Measurements from ENCODE around the gene RPTOR.
A peak's percentile ranks its signal among the peaks of the same experiment; 100 is the strongest.
"Not testable (repeated sequence)": the region's sequence is repeated elsewhere in the genome, so short reads cannot be mapped to it uniquely, and the experiment has no call there.

Gene RPTOR

DNA sequence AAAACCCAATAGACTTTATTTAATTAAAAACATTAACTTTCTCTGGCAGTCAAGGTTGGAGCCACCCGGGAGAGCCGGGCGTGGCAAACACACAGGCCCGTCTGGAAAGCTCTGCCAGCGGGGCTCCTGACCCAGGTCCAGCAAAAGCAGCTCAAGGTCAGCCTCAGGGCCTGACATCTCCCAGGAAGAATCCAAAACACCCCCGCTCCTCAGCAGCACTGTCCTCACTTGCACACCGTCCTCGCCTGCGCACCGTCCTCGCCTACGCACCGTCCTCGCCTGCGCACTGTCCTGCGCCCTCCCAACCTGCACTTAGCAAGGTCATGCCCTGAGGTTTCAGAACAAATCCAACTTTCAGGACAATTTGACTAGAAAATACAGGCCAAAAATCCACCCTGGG is 31.4 kb upstream of the RPTOR start:
- DNase-seq: no peak

DNA sequence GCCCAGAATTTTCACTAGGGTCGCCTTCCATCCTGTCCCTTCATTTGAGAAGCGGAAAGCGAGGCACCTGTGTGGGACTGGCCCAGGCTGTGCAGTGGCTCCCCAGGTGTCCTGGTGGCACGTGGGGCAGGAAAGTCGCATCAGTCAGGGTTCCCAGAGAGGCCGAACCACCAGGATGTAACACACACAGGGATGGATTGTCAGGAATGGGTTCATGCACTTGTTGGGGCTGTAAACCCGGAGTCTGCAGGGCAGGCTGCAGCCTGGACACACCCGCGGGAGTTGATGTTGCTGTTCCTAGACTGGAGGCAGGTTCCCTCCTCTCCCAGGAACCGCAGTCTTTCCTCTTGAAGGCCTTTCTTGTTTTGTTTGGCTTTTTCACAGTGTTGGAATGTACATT is 30.7 kb upstream of the RPTOR start:
- DNase-seq: no peak

DNA sequence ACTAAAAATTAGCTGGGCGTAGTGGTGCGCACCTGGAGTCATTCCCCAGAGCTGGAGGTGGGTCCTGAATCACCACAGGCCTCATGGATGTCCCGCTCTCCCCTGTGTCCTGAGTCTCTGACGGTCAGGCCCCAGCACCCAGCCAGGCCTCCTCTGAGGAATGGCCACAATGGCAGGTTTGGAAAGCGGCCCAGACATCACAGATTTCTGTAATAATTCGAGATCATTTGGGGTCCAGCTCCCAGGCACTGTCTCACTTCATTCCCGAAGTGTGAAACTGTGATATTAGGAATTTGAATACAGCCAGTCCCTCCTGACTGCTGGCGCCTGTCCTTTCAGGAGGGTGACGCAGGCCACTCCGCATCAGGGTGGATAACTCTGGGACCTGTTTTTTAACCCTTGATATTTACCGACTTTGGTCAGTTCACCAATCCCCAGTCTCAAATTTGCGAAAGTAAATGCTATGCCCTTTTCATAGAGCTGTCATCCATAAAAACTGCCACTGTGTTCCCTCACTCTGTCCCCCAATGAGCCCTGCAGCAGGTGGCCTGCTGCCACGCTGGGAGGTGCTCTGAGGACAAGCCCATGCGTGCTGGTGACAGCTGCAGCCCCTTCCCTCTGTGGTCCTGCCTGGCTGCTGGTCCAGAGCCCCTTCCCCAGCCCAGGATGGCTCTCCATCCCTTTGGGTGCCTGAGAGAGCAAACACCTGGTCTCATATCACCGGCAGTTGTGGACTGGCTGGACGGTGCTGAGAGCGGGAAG is 28.3 kb upstream of the RPTOR start:
- DNase-seq: peak; percentile 64

DNA sequence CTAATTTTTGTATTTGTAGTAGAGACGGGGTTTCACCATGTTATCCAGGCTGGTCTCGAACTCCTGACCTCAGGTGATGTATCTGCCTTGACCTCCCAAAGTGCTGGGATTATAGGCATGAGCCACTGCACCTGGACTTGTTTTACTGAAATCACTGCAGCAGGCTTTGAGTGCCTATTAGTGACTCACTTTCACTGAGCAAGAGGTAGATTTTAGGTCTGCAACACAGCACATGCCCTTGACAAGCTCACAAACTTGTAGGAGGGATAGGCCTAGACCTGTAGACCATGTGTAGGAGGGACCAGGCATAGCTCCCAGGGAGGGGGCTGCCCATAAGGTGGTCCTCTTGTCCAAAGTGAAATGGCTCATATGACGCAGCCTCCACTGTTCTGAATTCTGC is 27.0 kb upstream of the RPTOR start:
- no peak for DNase-seq

DNA sequence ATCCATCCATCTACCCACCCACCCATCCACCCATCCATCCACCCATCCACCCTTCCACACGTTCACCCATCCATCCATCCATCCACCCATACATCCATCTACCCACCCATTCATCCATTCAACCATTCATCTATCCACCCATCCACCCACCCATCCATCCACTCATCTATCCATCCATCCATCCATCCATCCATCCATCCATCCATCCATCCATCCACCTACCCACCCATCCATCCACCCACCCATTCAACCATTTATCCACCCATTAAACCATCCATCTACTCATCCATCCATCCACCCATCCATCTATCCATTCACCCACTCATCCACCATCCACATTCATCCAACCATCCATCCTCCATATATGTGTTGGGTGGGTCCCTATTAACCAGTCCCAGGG is 26.2 kb upstream of the RPTOR start:
- no peak for DNase-seq

DNA sequence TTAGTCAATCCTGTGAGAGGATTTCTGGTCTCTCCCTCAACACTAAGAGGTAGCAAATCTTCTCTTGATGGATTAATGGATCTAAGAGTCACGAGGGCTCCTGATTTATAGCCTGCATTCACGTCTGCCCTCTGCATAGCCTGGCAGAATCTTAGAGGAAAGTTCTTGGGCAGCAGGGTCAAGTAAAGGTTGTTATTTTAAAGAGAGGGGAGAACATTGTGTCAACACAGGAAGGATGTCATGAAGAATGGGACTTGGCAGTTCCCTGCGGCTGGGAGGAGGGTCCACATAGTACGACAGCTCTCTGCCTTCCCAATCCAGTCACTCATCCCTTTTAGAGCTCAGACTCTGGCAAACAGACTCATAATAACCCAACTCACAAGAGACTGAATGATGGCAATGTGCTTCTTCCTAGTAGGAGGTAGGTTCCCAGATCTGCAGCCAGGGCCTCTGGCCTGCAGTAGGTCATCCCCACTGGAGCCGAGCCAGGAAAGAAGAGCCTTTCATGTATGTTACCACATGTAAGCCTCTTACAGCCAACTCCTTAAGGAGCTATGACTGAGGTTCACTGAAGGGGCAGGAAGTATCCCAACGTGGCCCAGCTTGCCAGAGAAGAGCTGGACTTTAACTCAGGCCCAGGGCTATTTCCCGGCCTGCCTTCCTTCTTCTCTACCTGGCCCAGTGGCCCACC is 25.4 kb upstream of the RPTOR start:
- DNase-seq: peak; percentile 98

DNA sequence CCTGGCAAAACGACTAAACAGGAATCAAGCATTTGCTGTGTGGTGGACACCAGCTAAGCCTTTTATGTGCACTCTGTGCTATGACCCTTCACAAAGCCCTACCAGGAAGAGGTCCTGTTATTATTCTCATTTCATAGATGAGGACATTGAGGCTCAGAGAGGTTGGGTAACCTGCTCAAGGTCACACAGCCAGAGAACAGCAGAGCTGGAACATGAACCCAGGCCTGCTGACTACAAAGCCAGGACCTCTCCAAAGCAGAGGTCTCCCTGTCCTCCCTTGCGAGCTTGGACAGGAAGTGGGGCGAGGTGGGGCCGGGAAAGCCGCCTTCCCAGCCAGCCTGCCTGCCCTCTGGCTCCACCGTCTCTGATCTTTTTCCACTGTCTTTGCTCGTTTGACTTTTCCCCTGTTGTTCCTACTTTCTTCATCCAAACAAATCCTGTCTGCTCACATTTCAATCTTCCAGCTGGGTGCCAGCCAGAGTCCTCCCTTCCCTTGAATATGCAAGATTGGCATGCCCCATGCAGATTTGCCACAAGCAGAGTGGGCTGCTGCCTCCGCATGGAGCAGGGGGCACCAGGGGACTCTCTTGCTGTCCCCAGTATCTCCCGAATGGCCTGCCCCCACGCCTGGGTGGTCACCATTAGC is 23.7 kb upstream of the RPTOR start:
- no peak for DNase-seq

DNA sequence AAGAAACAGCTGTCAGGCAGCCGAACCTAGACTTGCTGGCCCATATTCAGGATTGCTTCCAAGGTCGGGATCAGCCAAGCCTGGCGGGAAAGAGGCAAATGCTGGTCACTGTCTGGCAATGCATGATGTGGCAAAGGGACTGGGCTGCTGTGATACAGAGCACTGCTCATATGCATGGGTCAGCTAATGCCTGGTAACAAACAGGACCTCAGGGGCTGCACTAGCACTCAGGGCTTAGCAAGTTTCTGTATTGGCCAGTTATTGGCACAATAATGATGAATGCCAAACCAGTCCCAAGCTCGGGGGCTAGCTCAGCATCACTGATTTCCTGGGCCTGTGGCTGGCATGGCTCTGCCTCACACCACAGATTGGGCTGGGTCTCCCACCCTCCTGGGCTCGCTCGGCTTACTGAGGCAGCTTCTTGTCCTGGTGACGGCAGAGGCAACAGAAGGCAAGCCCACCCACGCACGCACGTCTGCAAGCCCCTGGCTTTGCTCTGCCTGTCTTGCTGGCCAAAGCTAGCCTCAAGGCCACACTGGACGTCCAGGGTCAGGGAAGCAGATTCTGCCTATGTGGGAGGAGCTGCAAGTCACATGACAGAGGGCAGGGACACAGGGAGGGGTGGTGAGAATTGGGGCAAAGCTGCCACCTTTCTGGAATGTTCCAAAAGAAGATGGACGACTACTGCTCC is 21.4 kb upstream of the RPTOR start:
- DNase-seq: peak; percentile 54

DNA sequence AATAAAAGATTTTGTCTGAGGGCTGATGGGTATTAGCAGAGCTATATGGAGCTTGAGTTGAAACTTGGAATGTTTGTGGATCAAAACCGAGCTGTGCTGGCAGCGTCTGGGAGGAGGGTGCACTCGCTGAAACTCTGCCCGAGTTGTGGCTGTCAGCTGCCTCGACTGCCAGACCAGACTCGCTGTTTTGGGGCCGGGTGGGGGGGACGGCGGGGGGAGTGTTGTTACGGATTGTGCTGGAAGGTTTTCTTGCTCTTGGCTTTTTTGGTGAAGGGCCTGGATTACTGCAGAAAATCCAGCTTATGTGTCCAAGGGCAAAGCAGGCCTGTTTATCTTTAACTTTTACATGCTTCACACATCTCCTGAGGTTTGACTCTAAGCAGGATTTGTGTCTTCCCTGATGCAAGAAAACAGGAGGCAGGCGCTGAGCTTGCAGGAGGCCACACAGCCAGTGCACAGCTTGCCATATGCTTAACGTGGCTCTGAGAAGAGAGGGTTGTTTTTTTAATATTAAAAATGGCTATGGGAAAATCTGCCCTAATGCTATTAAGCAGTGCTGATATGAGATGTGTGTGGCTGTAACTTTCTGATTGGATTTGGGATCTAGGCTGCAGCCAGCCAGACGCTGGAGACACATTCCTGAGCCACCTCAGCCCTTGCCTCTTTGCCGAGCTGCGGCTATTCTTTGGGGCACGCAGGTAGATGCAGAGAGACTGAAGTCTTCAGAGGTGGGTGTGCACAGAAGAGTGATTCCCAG is 20.5 kb upstream of the RPTOR start:
- peak; percentile 99 for DNase-seq

DNA sequence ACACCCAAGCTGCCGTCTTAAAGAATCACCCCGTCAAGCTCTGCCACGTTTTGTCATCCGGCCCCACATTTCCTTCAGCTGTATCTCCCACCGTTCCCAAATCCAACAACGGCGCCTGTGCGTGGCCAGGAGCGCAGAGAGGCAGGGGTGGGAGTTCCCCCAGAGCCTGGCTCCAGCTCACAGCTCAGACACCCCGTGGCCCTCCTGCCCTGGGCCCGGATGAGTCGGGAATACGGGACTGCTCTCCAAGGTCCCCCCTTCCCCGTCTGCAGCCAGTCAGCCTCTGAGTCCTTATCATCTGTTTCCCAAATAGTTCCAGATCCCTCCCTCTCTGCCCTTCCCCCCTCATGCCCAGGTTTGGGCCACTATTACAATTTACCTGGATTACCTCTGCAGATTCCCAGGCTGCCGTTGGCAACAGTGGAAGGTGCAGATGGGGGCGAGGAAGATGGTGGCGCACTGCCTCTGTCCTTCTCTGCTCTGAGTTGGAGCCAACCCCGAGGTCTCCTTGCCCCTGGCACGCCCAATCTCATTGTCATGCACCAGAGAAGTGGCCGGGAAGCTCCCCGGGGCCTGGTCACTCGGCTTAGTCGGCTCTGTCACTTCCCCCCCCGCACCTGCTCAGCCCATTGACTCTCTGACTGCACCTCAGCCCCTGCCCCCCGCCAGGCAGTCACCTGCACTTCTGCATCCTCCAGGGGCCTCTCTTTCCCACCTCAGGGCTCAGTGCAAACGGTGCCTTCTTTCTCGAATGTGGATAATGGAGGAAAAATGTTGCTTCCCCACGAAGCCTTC is 18.3 kb upstream of the RPTOR start:
- no peak for DNase-seq

DNA sequence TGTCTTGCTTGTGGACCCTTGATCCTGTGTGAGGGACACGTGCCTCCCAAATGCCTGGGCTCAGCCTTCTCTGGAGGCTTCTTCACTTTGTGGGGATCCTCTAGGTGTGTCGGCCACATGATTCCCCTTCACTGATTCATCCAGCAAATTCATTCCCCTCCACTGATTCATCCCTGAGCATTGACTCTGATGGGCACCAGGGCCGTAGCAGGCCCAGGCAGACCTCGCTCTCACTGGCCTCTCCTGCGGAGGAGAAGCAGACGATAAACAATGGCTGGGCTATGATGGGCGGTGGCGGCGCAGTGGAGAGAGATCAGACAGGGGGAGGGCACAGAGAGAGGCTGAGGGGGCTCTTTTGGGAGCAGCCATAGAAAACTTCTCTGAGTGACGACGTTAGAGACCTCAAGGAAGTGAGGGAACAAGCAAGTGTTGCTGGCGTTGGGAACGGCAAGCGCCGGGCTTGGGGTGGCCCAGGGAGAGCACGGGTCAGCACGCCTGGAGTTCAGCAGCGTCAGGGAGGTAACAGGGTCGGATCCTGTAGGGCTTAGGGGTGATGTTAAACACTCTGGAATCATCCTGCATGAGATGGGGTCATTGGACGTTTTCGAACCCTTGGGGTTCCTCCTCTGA is 17.5 kb upstream of the RPTOR start:
- no peak for DNase-seq

DNA sequence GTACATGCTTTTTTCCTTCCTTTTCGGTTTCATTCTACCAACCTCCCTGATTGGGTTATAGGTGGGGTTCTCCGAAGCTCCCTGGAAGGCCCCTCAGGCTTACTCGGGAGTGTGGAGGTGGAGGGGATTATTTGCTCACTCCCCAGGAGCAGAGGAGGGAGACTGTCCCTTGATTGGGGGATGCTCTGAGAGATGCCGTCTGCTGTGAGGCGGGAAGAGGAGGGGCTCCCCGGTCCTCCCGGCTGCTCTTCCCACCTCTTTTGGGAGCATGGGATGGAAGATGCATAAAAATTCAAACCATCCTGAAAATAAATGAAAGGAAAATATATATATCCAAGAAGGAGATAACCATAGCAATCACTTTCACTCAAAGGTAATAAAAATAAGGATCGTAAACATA is 16.1 kb upstream of the RPTOR start:
- DNase-seq: peak; percentile 86

DNA sequence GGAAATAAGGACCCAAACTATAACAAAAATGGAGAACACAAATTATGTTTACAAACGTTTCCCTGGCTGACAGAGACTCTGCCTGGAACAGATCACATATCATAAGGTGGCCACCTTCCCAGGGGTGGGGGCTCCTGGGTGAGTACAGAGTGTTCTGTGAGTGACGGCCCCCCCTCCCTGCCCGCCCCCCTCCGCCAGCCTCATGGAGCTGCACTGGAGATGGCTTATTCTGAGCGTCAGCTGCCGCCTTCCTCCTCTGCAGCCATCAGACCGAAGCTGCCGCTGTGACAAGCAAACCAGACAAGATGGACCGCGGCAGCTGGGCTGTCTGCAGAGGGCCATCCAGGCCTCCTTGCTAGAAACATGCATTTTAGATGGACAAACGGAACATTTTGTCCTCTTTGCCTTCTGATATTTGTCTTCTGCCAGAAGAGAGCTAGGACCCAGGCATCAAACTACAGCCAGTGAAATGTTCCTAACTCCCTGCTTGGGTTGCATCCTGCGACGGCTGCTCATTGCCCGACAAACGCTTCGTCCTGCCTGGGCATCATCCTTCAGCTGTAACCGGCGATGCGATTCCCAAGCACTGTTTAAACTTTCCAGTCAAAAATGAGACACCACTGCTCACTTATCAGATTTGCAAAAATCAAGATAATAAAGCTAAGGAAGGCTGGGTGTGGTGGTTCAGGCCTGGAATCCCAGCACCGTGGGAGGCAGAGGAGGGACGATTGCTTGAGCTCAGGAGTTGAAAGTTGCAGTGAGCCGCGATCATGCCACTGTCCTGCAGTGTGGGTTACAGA is 15.3 kb upstream of the RPTOR start:
- DNase-seq: peak; percentile 76

DNA sequence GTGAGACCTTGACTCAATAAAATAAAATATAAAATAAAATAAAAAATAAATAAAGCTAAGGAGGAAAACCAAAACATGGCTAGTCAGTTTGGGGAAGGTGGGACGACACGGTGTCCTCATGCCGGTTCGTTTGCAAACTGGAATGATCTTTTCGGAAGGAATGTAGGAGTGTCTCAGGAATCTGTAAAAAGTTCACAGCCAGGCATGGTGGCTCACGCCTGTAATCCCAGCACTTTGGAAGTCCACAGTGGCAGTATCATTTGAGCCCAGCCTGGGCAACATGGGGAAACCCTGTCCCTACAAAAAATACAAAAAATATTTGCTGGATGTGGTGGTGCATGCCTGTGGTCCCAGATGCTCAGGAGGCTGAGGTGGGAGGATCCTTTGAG is 14.7 kb upstream of the RPTOR start:
- DNase-seq: no peak

DNA sequence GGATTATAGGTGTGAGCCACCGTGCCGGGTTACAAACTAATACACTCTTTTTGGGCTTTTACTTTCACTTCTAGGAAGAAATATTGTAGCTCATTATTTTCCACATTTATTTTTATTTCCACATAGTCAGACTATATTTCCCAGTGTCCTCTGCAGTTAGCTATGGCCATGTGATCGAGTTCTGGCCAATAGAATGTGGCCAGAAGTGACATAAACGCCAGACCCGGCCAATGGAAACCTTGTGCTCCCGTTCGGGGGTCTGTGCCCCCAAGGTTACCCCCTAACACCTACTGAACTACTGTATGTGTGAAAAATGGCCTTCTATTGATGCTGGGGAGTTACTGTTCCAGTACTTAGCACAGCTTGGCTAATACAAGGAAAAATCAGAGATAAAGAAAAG is 13.2 kb upstream of the RPTOR start:
- DNase-seq: no peak

DNA sequence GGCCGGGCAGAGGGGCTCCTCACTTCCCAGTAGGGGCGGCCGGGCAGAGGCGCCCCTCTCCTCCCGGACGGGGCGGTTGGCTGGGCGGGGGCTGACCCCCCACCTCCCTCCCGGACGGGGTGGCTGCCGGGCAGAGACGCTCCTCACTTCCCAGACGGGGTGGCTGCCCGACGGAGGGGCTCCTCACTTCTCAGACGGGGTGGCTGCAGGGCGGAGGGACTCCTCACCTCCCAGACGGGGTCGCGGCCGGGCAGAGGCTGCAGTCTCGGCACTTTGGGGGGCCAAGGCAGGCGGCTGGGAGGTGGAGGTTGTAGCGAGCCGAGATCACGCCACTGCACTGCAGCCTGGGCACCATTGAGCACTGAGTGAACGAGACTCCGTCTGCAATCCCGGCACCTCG is 7.3 kb upstream of the RPTOR start:
- not testable (repeated sequence) for DNase-seq

DNA sequence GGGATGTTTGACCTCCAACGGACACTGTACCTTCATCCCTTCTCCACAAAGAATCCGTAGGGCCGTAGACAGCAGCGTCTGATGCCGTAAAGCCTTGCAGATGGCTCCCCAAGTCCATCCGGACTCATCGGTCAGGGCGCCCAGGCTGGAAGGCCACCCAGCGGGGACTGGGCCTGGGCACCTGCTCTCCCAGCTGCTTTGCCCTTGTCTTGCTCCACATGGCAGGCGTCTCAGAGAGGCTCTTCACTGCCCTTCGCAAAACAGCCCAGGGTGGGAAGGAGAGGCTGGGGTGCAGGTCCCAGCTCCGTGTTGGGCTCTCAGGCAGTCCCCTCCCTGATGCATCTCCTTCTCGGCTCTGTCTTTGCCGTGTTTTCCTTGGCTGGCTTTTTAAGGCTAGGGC is 6.2 kb upstream of the RPTOR start:
- no peak for DNase-seq

DNA sequence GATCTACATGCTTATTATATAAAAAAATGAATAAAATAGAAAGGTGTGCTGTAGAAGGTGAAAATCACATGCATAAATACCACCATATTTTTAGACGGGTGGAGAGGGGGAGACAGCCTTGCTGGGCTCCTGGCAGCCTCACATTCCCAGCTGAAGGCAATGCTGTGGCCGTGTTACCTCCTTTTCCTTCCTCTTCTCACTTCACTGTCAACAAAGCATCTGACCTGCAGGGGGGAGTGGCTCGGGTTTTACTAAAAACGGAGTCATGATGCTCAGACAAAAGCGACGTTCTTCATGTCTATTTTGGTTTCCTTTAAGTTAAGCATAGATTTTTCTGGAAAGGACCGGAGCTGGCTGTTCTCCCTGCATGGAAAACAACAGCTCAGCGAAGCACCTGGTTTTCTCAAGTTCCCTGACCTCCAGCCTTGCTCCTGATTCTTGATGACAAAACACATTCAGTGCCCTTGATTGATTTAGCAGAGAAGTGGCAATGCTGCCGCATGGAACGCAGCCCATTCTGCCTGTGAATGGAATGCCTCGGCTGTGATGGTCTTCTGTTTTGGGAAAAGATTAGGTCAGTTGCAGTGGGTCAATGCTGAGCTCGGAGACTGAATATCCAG is 5.5 kb upstream of the RPTOR start:
- DNase-seq: peak; percentile 52

DNA sequence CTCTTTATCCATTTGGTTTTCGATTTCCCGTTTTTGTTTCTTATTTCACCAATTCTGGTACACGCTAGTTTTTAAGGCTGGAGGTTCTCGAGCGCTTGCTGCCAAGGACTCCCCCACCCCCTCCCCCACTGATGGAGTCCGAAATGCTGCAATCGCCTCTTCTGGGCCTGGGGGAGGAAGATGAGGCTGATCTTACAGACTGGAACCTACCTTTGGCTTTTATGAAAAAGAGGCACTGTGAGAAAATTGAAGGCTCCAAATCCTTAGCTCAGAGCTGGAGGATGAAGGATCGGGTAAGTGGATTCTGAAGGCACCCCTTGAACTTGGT is 825 bp downstream of the RPTOR start:
- DNase-seq: peak; percentile 56

DNA sequence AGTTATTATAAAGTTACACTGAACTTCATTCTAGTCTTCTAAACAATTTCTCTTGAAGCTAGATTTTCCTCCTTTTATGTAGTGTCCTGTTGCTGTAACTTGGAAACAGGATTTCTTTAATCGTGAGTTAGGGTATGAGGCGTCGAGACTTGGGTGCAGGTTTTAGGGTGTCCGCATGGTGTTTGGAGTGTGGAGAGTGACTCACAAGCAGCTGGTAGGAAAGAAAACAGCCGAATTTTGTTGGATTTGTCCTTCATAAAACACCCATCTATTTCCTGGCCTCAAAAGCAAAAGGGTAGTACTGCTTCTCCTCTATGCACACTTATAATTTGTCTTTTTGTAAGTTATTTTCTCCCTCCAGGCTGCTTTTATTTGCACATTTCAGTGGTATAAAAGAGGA is 1.6 kb downstream of the RPTOR start:
- DNase-seq: peak; percentile 29

Data from NCI-H82 (cell line).